ENCODE results near the gene SLAMF9. TPM values are rescaled to one million over a fixed set of nuclear protein-coding genes. Genes with fewer than 3 reads are reported as not detected.

SLAMF9 gene
- polyA plus RNA-seq, 1 donor (not counting 4 experiments of a cell fraction or from before 2014, with no cell fraction given): 0.31 TPM

GRCh38 chr1:159947942-159948341 lies 6.1 kb downstream of the SLAMF9 start:
- H3K9ac ChIP-seq (ENCODE audit: control insufficient read depth, extremely low read depth, insufficient read depth, low read length): no peak overlapping the region
- no peaks in the 10 kb centered on the region for H4K20me1 ChIP-seq (ENCODE audit: control insufficient read depth, extremely low read depth, insufficient read depth, low read length)
- H3K27me3 ChIP-seq (ENCODE audit: control insufficient read depth, extremely low read depth, insufficient read depth, low read length): no peaks in the 10 kb centered on the region
- no peak overlapping the region for H3K27ac ChIP-seq (ENCODE audit: control insufficient read depth, insufficient read depth, low read length)
- no peak overlapping the region for H3K4me2 ChIP-seq (ENCODE audit: control insufficient read depth, extremely low read depth, insufficient read depth, low read depth, low read length)
- peaks cover 4% of the 10 kb centered on the region for H3K9me1 ChIP-seq (ENCODE audit: control insufficient read depth, extremely low read depth, insufficient read depth, low read length)
- DNase-seq (ENCODE audit: low read depth, low spot score): no peak
- H3K9me3 ChIP-seq (ENCODE audit: control insufficient read depth, low read depth, low read length): no peaks in the 10 kb centered on the region
- H2AFZ ChIP-seq (ENCODE audit: control insufficient read depth, low read length): no peak overlapping the region
- peaks cover 33% of the 10 kb centered on the region for H3K4me1 ChIP-seq (ENCODE audit: control insufficient read depth, extremely low read depth, insufficient read depth, low read length)
- H3K4me3 ChIP-seq (ENCODE audit: control insufficient read depth in 2 of 3, extremely low read depth in 1 of 3, insufficient read depth in 2 of 3, low read depth in 1 of 3, low read length in 3 of 3): no peak overlapping the region
- H3K79me2 ChIP-seq (ENCODE audit: control insufficient read depth, insufficient read depth, low read length): no peaks in the 10 kb centered on the region
- dilution Hi-C loops (cut with MboI; ENCODE audit: extremely low pct_ligation_motif_present, low sequenced_read_pairs): no loop called here
- no peaks in the 10 kb centered on the region for H3K36me3 ChIP-seq (ENCODE audit: control insufficient read depth in 2 of 2, extremely low read depth in 1 of 2, insufficient read depth in 2 of 2, low read length in 2 of 2)
- no peak for FAIRE-seq
- no peak for TF ChIP-seq EZH2 (IDR thresholded peaks at IDR 0.05; ENCODE audit: low read length)
- TF ChIP-seq, protein P1, sequence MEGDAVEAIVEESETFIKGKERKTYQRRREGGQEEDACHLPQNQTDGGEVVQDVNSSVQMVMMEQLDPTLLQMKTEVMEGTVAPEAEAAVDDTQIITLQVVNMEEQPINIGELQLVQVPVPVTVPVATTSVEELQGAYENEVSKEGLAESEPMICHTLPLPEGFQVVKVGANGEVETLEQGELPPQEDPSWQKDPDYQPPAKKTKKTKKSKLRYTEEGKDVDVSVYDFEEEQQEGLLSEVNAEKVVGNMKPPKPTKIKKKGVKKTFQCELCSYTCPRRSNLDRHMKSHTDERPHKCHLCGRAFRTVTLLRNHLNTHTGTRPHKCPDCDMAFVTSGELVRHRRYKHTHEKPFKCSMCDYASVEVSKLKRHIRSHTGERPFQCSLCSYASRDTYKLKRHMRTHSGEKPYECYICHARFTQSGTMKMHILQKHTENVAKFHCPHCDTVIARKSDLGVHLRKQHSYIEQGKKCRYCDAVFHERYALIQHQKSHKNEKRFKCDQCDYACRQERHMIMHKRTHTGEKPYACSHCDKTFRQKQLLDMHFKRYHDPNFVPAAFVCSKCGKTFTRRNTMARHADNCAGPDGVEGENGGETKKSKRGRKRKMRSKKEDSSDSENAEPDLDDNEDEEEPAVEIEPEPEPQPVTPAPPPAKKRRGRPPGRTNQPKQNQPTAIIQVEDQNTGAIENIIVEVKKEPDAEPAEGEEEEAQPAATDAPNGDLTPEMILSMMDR (optimal IDR thresholded peaks at IDR 0.05 in 1 of 3, IDR thresholded peaks at IDR 0.05 in 1 of 3, conservative IDR thresholded peaks at IDR 0.05 in 1 of 3; ENCODE audit: extremely low read depth in 1 of 3, insufficient read depth in 2 of 3, low read length in 3 of 3): no peak

GRCh38 chr1:159946242-159947187 lies 7.5 kb downstream of the SLAMF9 start:
- DNase-seq (ENCODE audit: low read depth, low spot score): no peak
- Histone ChIP-seq H3K79me2 (ENCODE audit: control insufficient read depth, insufficient read depth, low read length) (no peaks in the 10 kb centered on the region), H3K9me3 (ENCODE audit: control insufficient read depth, low read depth, low read length) (no peaks in the 10 kb centered on the region), H3K9me1 (ENCODE audit: control insufficient read depth, extremely low read depth, insufficient read depth, low read length) (peaks cover 4% of the 10 kb centered on the region), H3K27me3 (ENCODE audit: control insufficient read depth, extremely low read depth, insufficient read depth, low read length) (no peaks in the 10 kb centered on the region), H3K27ac (ENCODE audit: control insufficient read depth, insufficient read depth, low read length) (peak overlapping the region; percentile 39), H3K4me2 (ENCODE audit: control insufficient read depth, extremely low read depth, insufficient read depth, low read depth, low read length) (peak overlapping the region; percentile 33), H2AFZ (ENCODE audit: control insufficient read depth, low read length) (no peak overlapping the region), H4K20me1 (ENCODE audit: control insufficient read depth, extremely low read depth, insufficient read depth, low read length) (no peaks in the 10 kb centered on the region), H3K36me3 (ENCODE audit: control insufficient read depth in 2 of 2, extremely low read depth in 1 of 2, insufficient read depth in 2 of 2, low read length in 2 of 2) (no peaks in the 10 kb centered on the region), H3K4me3 (ENCODE audit: control insufficient read depth in 2 of 3, extremely low read depth in 1 of 3, insufficient read depth in 2 of 3, low read depth in 1 of 3, low read length in 3 of 3) (peak overlapping the region in 2 of 3 experiments; percentile 8 to 77), H3K4me1 (ENCODE audit: control insufficient read depth, extremely low read depth, insufficient read depth, low read length) (peaks cover 47% of the 10 kb centered on the region), H3K9ac (ENCODE audit: control insufficient read depth, extremely low read depth, insufficient read depth, low read length) (peak overlapping the region; percentile 13)
- dilution Hi-C loops (cut with MboI; ENCODE audit: extremely low pct_ligation_motif_present, low sequenced_read_pairs): no loop called here
- TF ChIP-seq EZH2 (IDR thresholded peaks at IDR 0.05; ENCODE audit: low read length): no peak
- TF ChIP-seq, protein P1 (optimal IDR thresholded peaks at IDR 0.05 in 1 of 3, IDR thresholded peaks at IDR 0.05 in 1 of 3, conservative IDR thresholded peaks at IDR 0.05 in 1 of 3; ENCODE audit: extremely low read depth in 1 of 3, insufficient read depth in 2 of 3, low read length in 3 of 3): no peak
- peak; percentile 91 for FAIRE-seq
